Mesodermal cell (in vitro differentiated cells): Measurements from ENCODE around the gene SERINC2.

Experiments used
- H3K27ac ChIP-seq: 2 replicates; pipeline ENCODE4 v1.7.0; 2013; ENCODE audit warnings: mild to moderate bottlenecking, low read depth, low read length, moderate library complexity; ENCODE audit not compliant: severe bottlenecking
- H3K36me3 ChIP-seq: 2 replicates; pipeline ENCODE4 v1.7.1; 2013; ENCODE audit warnings: mild to moderate bottlenecking, low read length, moderate library complexity; ENCODE audit not compliant: control insufficient read depth, insufficient read depth
- H3K4me1 ChIP-seq: one replicate; pipeline ENCODE4 v1.7.1; 2013; ENCODE audit warnings: mild to moderate bottlenecking, low read length; ENCODE audit not compliant: insufficient read depth, control insufficient read depth, poor library complexity, severe bottlenecking
- H3K4me3 ChIP-seq: 2 replicates; pipeline ENCODE4 v1.7.0; 2013; ENCODE audit warnings: low read length, control low read depth, mild to moderate bottlenecking; ENCODE audit not compliant: insufficient read depth, poor library complexity, severe bottlenecking; ENCODE audit errors: extremely low read depth
- H3K9me3 ChIP-seq: 2 replicates; pipeline ENCODE4 v1.7.1; 2013; ENCODE audit warnings: mild to moderate bottlenecking, low read length, moderate library complexity; ENCODE audit not compliant: control insufficient read depth
- WGBS, 2 experiments: methylation state at CpG; one replicate each; pipeline ENCODE4 v1.1.5; 2013; ENCODE audit warnings: missing lambda C conversion rate in 2 of 2; ENCODE audit not compliant: insufficient coverage in 2 of 2; 5-methylcytosine and 5-hydroxymethylcytosine counted together

SERINC2 gene

GRCh38 chr1:31435471-31436409 is 22.7 kb downstream of the SERINC2 start:
- no peaks in the 10 kb centered on the region for H3K9me3 ChIP-seq
- no peak overlapping the region for H3K4me3 ChIP-seq
- H3K4me1 ChIP-seq, result no peaks in the 10 kb centered on the region
- 91 to 93% methylated on average over 9 to 12 of the region's 13 CpGs for WGBS, 2 experiments
- no peaks in the 10 kb centered on the region for H3K36me3 ChIP-seq
- H3K27ac ChIP-seq, result no peak overlapping the region

- H3K4me3 ChIP-seq, result no peak overlapping the region
- H3K36me3 ChIP-seq, result no peaks in the 10 kb centered on the region
- 90 to 91% methylated on average over 6 to 7 of the region's 9 CpGs for WGBS, 2 experiments
- H3K9me3 ChIP-seq, result no peaks in the 10 kb centered on the region
- H3K4me1 ChIP-seq, result no peaks in the 10 kb centered on the region
- no peak overlapping the region for H3K27ac ChIP-seq
Observed at GRCh38 chr1:31436596-31437432, 23.8 kb downstream of the SERINC2 start.

- 87 to 96% methylated on average over 5 to 7 of the region's 11 CpGs for WGBS, 2 experiments
- Histone ChIP-seq H3K9me3 (no peaks in the 10 kb centered on the region), H3K4me1 (no peaks in the 10 kb centered on the region), H3K36me3 (no peaks in the 10 kb centered on the region), H3K4me3 (no peak overlapping the region), H3K27ac (no peak overlapping the region)
Observed at GRCh38 chr1:31437433-31438037, 24.5 kb downstream of the SERINC2 start.

- Histone ChIP-seq H3K27ac (no peak overlapping the region), H3K4me1 (no peaks in the 10 kb centered on the region), H3K9me3 (no peaks in the 10 kb centered on the region), H3K4me3 (no peak overlapping the region), H3K36me3 (no peaks in the 10 kb centered on the region)
- 66 to 82% methylated on average over 2 to 3 of the region's 3 CpGs for WGBS, 2 experiments
Observed at GRCh38 chr1:31439276-31439675, 26.3 kb downstream of the SERINC2 start.

GRCh38 chr1:31441073-31441472 is 28.1 kb downstream of the SERINC2 start:
- Histone ChIP-seq H3K9me3 (no peaks in the 10 kb centered on the region), H3K4me1 (no peaks in the 10 kb centered on the region), H3K27ac (no peak overlapping the region), H3K4me3 (no peak overlapping the region), H3K36me3 (no peaks in the 10 kb centered on the region)
- 92% methylated on average over 2 of the region's 3 CpGs; no CpG with 5 or more reads in 1 of the 2 experiments for WGBS, 2 experiments

GRCh38 chr1:31441558-31441957 is 28.5 kb downstream of the SERINC2 start:
- H3K36me3 ChIP-seq, result no peaks in the 10 kb centered on the region
- H3K27ac ChIP-seq, result no peak overlapping the region
- WGBS, 2 experiments, result 95% methylated on average over 2 to 3 of the region's 4 CpGs
- H3K4me1 ChIP-seq, result no peaks in the 10 kb centered on the region
- no peak overlapping the region for H3K4me3 ChIP-seq
- H3K9me3 ChIP-seq, result no peaks in the 10 kb centered on the region

- no peak overlapping the region for H3K4me3 ChIP-seq
- no peaks in the 10 kb centered on the region for H3K4me1 ChIP-seq
- H3K9me3 ChIP-seq, result no peaks in the 10 kb centered on the region
- no peaks in the 10 kb centered on the region for H3K36me3 ChIP-seq
- WGBS, 2 experiments, result 89 to 90% methylated on average over 9 of the region's 10 CpGs
- no peak overlapping the region for H3K27ac ChIP-seq
Observed at GRCh38 chr1:31441970-31442647, 29.1 kb downstream of the SERINC2 start.

GRCh38 chr1:31442648-31442994 is 29.6 kb downstream of the SERINC2 start:
- Histone ChIP-seq H3K27ac (no peak overlapping the region), H3K4me3 (no peak overlapping the region), H3K9me3 (no peaks in the 10 kb centered on the region), H3K36me3 (no peaks in the 10 kb centered on the region), H3K4me1 (no peaks in the 10 kb centered on the region)
- WGBS, 2 experiments, result 50 to 100% methylated on average over 2 to 3 of the region's 4 CpGs

GRCh38 chr1:31443673-31444072 is 30.7 kb downstream of the SERINC2 start:
- Histone ChIP-seq H3K9me3 (no peaks in the 10 kb centered on the region), H3K36me3 (no peaks in the 10 kb centered on the region), H3K27ac (no peak overlapping the region), H3K4me3 (no peak overlapping the region), H3K4me1 (no peaks in the 10 kb centered on the region)
- 100% methylated on average over 1 of the region's 1 CpG; no CpG with 5 or more reads in 1 of the 2 experiments for WGBS, 2 experiments

- 75 to 79% methylated on average over 8 of the region's 8 CpGs for WGBS, 2 experiments
- H3K27ac ChIP-seq, result no peak overlapping the region
- H3K4me1 ChIP-seq, result no peaks in the 10 kb centered on the region
- no peaks in the 10 kb centered on the region for H3K36me3 ChIP-seq
- H3K4me3 ChIP-seq, result no peak overlapping the region
- no peaks in the 10 kb centered on the region for H3K9me3 ChIP-seq
Observed at GRCh38 chr1:31444725-31445448, 31.9 kb downstream of the SERINC2 start.
